DMS53 treated with DMSO at 0.1 percent for 48 hours (cell line): ENCODE data around the gene PTPRD.
A peak's percentile ranks its signal among the peaks of the same experiment; 100 is the strongest.

Experiments
- DNase-seq: peaks from one replicate; lab custom pipeline; 2025; ENCODE audit not compliant: unreplicated experiment; lab: John Stamatoyannopoulos, UW

Gene PTPRD

GRCh38 chr9:8569823-8570222, 2043.0 kb downstream of the PTPRD start:
- no peak for DNase-seq

GRCh38 chr9:8567963-8568579, 2044.7 kb downstream of the PTPRD start:
- DNase-seq, result no peak

GRCh38 chr9:8564960-8565359, 2047.8 kb downstream of the PTPRD start:
- DNase-seq, result no peak

GRCh38 chr9:8560560-8561525, 2052.0 kb downstream of the PTPRD start:
- no peak for DNase-seq

- no peak for DNase-seq
Observed at GRCh38 chr9:8558176-8558575, 2054.6 kb downstream of the PTPRD start.

GRCh38 chr9:8555762-8556500, 2056.9 kb downstream of the PTPRD start:
- no peak for DNase-seq

GRCh38 chr9:8553444-8553843, 2059.4 kb downstream of the PTPRD start:
- no peak for DNase-seq

GRCh38 chr9:8552732-8553131, 2060.1 kb downstream of the PTPRD start:
- DNase-seq, result no peak

GRCh38 chr9:8549214-8549613, 2063.6 kb downstream of the PTPRD start:
- DNase-seq, result no peak

GRCh38 chr9:8543219-8543618, 2069.6 kb downstream of the PTPRD start:
- DNase-seq, result no peak

GRCh38 chr9:8542537-8542936, 2070.3 kb downstream of the PTPRD start:
- no peak for DNase-seq

- DNase-seq, result no peak
Observed at GRCh38 chr9:8539681-8540197, 2073.1 kb downstream of the PTPRD start.

- no peak for DNase-seq
Observed at GRCh38 chr9:8536845-8537244, 2076.0 kb downstream of the PTPRD start.

- no peak for DNase-seq
Observed at GRCh38 chr9:8534828-8535227, 2078.0 kb downstream of the PTPRD start.

GRCh38 chr9:8533681-8534080, 2079.1 kb downstream of the PTPRD start:
- DNase-seq, result no peak

- no peak for DNase-seq
Observed at GRCh38 chr9:8531826-8532415, 2080.9 kb downstream of the PTPRD start.

GRCh38 chr9:8521112-8521511, 2091.7 kb downstream of the PTPRD start:
- peak; percentile 65 for DNase-seq

- no peak for DNase-seq
Observed at GRCh38 chr9:8515748-8516147, 2097.1 kb downstream of the PTPRD start.

GRCh38 chr9:8514760-8515159, 2098.0 kb downstream of the PTPRD start:
- DNase-seq, result no peak

GRCh38 chr9:8508671-8509290, 2104.0 kb downstream of the PTPRD start:
- no peak for DNase-seq

GRCh38 chr9:8494571-8494970, 2118.2 kb downstream of the PTPRD start:
- DNase-seq, result no peak
